ENCODE results near the gene MAP7D1. TPM values are rescaled to one million over a fixed set of nuclear protein-coding genes. Genes with fewer than 3 reads are reported as not detected.

The MAP7D1 gene
- total RNA-seq, 4 donors from 2014 or later, result 147 to 243 (median 172) TPM

- Histone ChIP-seq H3K9me3 (no peaks in the 10 kb centered on the region), H3K27ac (peak overlapping the region; percentile 72 to 100 (median 95)), H3K4me3 (peak overlapping the region; percentile 18 to 51), H3K27me3 (no peaks in the 10 kb centered on the region), H3K4me1 (peaks cover 2 to 85% (median 58%) of the 10 kb centered on the region in 3 donors), H3K36me3 (no peaks in the 10 kb centered on the region)
- no peak for TF ChIP-seq POLR2A (IDR thresholded peaks at IDR 0.05)
- no peak for TF ChIP-seq POLR2AphosphoS5 (IDR thresholded peaks at IDR 0.05)
- TF ChIP-seq CTCF (IDR thresholded peaks at IDR 0.05), result no peak
- no peak for TF ChIP-seq EP300 (IDR thresholded peaks at IDR 0.05)
- WGBS, 2 donors (ENCODE audit: low coverage in 1 of 2), result 17 to 27% methylated on average over 2 to 3 of the region's 4 CpGs
- ATAC-seq, result no peak
Observed at GRCh38 chr1:36160388-36160948, 4.5 kb downstream of the MAP7D1 start.

GRCh38 chr1:36160949-36161485 lies 5.1 kb downstream of the MAP7D1 start:
- Histone ChIP-seq H3K4me1 (peaks cover 2 to 90% (median 64%) of the 10 kb centered on the region in 3 donors), H3K36me3 (no peaks in the 10 kb centered on the region), H3K27ac (peak overlapping the region; percentile 72 to 100 (median 95)), H3K27me3 (no peaks in the 10 kb centered on the region), H3K4me3 (peak overlapping the region; percentile 18 to 51), H3K9me3 (no peaks in the 10 kb centered on the region)
- TF ChIP-seq EP300 (IDR thresholded peaks at IDR 0.05) (no peak), CTCF (IDR thresholded peaks at IDR 0.05) (peak in 3 of 4 experiments; percentile 21 to 49 (median 30)), POLR2AphosphoS5 (IDR thresholded peaks at IDR 0.05) (no peak), POLR2A (IDR thresholded peaks at IDR 0.05) (peak in 1 of 2 donors; percentile 27)
- 0% methylated on average over 1 to 2 of the region's 12 CpGs for WGBS, 2 donors (ENCODE audit: low coverage in 1 of 2)
- peak; percentile 47 for ATAC-seq

DNA sequence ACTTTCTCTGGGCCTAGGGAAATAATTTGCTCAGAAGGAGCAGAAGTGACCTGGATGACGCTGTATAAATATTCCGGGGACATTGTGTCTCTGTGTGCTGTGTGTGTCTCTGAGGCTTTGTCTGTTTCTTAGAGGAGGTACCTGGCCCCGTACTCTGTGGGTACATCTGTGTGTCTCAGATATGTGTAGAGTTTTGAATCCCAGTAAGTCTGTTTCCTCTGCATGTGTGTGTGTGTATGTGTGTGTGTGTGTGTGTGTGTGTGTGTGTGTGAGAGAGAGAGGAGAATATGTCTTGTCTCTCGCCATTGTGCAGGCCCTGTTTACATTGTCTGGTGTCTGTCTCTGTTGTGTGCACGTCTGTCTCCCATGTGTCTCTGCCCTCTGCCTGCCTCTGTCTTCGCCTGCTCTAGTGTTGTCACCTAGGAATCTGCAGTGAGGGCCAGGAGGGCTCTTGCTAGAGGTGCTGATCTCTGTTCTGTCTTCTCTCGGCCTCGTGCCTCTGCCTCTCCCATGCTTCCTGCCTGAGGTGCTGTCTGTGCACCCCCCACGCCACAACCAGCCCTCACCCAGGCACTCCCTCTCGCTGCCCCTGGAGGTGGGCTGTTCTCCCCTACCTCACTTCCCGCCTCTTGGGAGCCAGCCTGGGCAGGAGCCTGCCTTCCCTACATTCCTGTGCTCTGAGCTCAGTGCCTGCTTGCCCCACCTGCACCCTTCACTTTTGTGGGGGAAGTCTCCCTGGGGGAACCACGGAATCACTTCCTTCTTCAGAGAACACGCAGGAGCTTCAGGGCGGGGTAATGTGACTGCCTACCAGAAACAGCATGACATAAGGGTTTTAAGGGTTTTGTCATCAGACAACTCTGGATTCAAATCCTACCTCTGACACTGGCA lies 5.9 kb downstream of the MAP7D1 start:
- WGBS, 2 donors (ENCODE audit: low coverage in 1 of 2), result 6 to 22% methylated on average over 3 to 13 of the region's 14 CpGs
- Histone ChIP-seq H3K4me3 (peak overlapping the region in 1 of 2 donors; percentile 51), H3K4me1 (peaks cover 2 to 99% (median 65%) of the 10 kb centered on the region in 3 donors), H3K27me3 (no peaks in the 10 kb centered on the region), H3K36me3 (no peaks in the 10 kb centered on the region), H3K27ac (peak overlapping the region; percentile 72 to 100 (median 95)), H3K9me3 (no peaks in the 10 kb centered on the region)
- ATAC-seq, result peak; percentile 22
- no peak for TF ChIP-seq CTCF (IDR thresholded peaks at IDR 0.05)
- no peak for TF ChIP-seq EP300 (IDR thresholded peaks at IDR 0.05)
- TF ChIP-seq POLR2AphosphoS5 (IDR thresholded peaks at IDR 0.05), result no peak
- TF ChIP-seq POLR2A (IDR thresholded peaks at IDR 0.05), result no peak

DNA sequence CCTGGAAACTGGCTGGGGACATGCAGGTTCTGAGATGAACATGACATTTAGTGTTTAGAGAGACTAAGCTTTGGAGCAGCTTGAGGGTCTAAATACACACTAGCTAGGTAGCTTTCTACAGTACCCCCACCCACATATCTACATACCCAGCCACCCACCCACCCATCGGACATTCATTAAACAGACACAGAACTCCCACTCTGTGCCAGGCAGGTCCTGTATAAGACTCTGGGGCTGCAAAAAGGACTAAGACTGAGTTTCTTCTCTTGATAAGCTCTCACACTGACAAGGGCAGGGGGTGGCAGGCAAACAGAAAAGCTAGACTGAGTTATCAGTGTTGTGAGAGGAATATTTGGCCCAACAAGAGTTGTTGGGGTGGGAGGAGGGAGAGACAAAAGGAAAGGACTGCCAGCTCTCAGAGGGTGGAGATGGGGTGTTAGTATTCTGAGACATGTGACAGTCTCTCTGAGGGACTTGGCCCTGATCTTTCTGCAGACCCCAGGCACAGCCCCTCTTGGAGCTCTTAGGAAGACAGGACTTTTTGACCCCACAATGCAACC lies 6.8 kb downstream of the MAP7D1 start:
- H3K9me3 ChIP-seq, result no peaks in the 10 kb centered on the region
- peak overlapping the region; percentile 72 to 100 (median 95) for H3K27ac ChIP-seq
- H3K27me3 ChIP-seq, result no peaks in the 10 kb centered on the region
- H3K4me3 ChIP-seq, result no peak overlapping the region
- peaks cover 0 to 1% of the 10 kb centered on the region in 2 donors for H3K36me3 ChIP-seq
- ATAC-seq, result no peak
- TF ChIP-seq CTCF (IDR thresholded peaks at IDR 0.05) (no peak), EP300 (IDR thresholded peaks at IDR 0.05) (no peak), POLR2AphosphoS5 (IDR thresholded peaks at IDR 0.05) (no peak), POLR2A (IDR thresholded peaks at IDR 0.05) (no peak)
- peaks cover 2 to 100% (median 69%) of the 10 kb centered on the region in 3 donors for H3K4me1 ChIP-seq
- no CpG with 5 or more reads among the region's 1 CpG for WGBS, 2 donors (ENCODE audit: low coverage in 1 of 2)

Measured in gastroesophageal sphincter (tissue), 4 donors.